HG02973 (cell line): Measurements from ENCODE around the gene UBXN7.
"Not testable (repeated sequence)": the region's sequence is repeated elsewhere in the genome, so short reads cannot be mapped to it uniquely, and the experiment has no call there.

Experiments used
- ATAC-seq: cut with Tn5 transposase; IDR thresholded peaks from one replicate; pipeline ENCODE4 v1.9.1; 2021; ENCODE audit warnings: moderate library complexity; ENCODE audit not compliant: unreplicated experiment

UBXN7 gene

DNA sequence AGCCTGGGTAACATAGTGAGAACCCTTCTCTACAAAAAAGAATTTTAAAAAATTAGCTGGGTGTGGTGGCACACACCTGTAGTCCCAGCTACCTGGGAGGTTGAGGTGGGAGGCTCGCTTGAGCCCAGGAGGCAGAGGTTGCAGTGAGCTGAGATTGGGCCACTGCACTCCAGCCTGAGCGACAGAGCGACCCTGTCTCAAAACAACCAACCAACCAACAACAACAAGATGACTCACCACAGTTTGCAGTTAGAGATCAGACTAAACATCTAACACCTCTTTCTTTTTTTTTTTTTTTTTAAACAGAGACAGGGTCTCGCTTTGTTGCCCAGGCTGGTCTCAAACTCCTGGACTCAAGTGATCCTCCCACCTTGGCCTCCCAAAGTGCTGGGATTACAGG lies 73.7 kb downstream of the UBXN7 start:
- ATAC-seq: not testable (repeated sequence)

DNA sequence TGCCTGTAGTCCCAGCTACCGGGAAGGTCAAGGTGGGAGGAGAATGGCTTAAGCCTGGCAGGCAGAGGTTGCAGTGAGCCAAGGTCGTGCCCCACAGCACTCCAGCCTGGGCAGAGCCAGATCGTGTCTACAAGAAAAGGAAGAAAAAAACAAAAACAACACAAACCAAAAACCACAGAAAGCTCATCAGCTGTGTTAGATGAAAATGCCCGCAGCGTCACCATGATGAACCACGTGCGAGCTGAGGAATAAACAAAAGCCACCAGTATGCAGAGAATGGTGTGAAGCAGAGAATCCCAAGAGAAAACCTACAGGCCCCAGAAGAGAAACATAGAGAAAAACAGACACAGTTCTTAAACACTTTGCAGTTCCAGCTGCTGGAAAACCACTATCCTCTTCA lies 74.3 kb downstream of the UBXN7 start:
- ATAC-seq: no peak

DNA sequence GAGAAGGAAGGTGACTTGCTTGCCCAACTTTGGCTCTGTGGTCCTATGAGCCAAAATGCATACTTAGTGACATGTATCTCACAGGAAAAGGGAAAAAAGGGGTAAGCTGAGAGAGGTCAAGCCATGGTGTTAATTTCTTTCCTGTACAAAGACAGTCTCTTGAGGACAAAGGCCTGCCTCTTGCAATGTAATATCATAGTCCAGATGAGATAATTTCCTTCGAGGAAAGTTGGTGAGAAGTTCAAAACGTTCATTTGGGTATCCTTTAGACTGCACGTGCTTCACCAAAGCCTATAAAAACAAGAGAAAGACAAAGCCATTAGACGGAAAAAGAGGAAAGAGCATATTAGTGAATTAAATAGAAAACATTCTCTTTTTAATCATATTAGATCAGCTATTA lies 75.7 kb downstream of the UBXN7 start:
- ATAC-seq: no peak

DNA sequence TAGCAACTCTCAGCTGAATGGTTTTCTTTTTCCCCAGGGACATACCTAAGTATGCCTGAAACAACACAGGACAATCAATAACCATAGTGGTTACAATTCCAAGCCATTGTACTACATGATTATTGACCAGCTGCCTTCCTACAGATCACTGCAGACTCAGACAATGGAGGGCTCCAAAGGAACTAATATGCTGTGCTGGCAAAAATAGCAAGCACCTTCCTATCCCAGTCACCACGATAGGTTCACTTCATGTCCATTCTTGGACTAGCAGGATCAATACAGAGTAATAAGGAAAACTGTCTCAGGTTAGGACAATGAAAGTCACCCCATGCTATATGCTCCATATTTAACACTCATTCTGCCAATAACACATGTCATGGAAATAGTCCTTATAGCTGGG lies 76.6 kb downstream of the UBXN7 start:
- ATAC-seq: no peak

DNA sequence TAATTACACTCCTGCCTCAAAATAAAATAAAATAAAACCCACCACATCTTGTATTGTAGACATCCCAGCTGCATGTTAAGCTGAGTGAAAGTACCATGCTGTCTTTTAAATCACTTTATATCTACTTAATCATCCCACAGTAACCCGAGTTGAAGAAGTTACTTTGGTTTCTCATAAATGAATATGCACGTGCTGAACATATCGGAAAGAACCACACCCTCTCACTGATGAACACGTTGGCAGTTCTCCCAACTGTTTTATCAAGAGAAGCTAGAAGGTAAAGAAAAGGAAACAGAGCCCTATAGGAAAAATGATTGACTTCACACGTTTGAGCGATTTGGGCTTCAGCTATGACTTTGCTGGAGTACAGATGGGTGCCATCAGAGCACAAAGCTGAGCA lies 78.1 kb downstream of the UBXN7 start:
- ATAC-seq: no peak

DNA sequence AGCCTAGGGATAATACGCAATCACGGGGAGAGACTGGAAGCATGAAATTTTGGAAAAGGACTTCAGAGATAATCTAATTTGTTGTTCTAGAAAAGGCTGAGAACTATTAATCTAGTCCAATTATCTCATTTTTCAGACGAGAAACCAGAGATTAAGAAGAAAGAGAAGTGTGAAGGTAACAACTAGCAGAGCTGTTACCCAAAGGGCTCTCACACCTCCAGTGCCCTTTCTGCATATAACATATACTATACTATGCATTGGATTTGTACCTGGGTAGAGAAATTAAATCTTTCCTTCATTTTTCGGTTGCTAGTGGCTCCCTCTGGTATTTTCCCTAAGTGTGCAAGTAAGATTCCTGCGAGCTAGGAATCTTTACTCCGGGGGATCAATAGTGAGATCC lies 80.7 kb downstream of the UBXN7 start:
- ATAC-seq: no peak

DNA sequence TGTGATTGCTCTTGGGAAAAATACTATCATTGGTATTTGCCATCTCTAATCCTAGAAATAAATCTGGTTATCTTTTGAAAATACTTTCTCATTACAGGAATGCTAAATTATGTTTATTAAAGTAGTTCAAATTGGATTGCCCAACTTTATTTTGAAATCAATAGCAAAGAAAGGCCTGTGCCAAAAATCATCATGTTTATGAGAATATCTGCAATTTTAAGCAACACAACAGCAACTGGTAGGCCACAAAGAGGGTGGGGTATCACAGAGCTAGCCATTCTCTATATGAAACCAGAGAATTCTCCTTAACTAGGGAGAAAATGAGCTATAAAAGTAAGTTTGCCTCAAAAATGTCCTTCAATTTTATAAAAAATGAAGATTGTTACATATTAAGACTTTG lies 82.2 kb downstream of the UBXN7 start:
- ATAC-seq: no peak

DNA sequence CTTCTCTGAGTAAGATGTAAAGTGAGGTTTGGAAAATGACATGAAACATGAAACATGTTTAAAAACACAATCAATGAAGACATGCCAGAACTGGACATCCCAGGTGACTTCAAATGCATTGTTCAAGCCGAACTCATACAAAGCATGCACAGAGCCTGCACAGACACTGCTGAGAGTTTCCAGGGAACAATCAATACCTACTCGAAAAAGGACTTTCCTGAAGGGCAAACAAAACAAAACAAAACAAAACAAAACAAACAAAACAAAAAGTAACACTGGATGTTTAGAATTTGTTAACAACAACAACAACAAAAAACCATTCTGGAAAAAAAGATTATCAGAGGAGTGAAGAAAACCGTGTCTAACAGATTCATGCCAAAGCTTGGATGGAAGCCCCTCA lies 83.5 kb downstream of the UBXN7 start:
- ATAC-seq: no peak

DNA sequence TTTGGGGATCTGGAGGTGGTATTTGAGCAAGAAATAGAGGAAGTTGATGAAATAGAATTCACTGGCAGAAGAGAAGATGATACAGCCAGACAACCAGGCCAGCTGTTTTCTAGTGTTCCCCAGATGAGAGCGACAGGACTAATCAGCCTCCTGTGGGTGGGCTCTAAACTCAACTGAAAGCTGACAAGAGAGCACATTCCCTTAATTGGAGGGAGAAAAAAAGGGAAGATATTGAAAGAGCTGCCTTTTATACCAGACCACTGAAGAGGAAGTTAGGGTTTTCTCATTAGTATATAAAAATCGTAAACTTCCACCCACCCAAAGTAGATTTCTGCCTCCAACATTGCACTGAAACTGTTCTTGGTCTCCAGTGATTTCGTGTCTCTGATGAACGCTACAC lies 87.6 kb downstream of the UBXN7 start:
- no peak for ATAC-seq

DNA sequence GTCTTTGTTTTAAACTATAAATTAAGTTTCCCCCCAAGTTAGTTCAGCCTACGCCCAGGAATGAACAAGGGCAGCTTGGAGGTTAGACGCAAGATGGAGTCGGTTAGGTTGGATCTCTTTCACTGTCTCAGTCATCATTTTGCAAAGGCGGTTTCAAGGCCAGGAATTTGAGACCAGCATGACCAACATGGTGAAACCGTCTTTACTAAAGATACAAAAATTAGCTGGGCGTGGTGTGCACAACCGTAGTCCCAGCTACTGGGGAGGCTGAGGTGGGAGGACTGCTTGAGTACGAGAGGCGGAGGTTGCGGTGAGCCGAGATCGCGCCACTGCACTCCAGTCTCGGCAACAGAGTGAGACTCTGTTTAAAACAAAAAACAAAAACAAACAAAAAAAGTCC lies 88.3 kb downstream of the UBXN7 start:
- ATAC-seq: not testable (repeated sequence)

DNA sequence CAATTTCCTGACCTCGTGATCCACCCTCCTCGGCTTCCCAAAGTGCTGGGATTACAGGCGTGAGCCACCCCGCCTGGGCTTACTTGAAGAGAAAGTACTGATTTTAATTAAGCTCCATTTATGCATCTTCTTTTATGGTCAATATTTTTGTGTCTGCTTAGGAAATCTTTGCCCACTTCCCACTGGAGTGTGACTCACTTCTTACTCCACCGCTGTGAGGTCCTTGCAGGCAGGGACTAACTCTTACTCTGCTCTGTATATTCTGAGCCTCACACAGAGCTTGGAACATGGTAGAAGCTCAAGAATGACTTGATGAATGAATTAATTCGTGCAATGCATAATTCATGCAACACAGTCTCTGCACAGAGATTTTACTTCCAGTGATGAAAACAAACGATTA lies 91.1 kb downstream of the UBXN7 start:
- ATAC-seq: no peak

DNA sequence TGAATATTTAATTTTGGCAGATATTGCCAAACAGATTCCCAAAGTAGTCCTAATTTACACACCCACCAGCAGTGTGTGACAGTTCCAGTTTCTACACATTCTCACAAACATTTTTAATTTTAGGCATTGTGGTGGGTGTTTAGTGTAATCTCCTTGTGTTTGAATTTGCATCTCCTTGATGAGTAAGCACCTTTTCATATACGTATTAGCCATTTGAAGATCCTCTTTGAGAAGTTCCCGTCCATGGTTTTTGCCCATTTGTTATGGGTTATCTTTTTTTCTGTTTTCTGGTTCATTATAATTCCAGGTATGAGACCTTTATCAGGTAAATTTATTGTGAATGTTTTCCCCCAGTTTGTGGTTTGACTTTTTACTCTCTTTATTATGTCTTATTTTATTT lies 91.8 kb downstream of the UBXN7 start:
- ATAC-seq: no peak

DNA sequence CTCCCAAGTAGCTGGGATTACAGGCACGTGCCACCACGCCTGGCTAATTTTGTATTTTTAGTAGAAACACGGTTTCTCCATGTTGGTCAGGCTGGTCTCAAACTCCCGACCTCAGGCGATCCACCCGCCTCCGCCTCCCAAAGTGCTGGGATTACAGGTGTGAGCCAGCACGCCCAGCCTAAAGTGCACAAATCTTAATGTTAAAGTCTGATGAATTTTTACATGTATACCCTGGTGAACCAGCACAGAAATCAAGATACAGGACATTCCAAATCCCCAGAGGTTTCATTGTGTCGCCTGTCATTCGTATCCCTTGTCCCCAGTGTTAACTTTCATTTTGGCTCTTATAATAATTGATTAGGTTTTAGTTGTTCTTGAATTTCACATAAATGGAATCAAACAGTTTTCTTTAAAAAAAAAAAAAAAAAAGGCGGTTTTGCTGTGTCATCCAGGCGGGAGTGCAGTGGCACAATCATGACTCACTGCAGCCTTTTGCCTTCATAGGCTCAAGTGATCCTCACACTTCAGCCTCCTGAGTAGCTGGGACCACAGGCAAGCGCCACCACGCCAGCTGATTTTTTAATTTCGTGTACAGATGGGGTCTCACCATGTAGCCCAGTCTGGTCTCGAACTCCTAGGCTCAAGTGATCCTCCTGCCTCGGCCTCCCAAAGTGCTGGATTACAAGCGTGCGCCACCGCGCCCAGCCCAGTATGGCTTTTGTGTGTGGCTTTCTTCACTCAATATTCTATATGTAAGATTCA lies 92.6 kb downstream of the UBXN7 start:
- ATAC-seq: no peak

DNA sequence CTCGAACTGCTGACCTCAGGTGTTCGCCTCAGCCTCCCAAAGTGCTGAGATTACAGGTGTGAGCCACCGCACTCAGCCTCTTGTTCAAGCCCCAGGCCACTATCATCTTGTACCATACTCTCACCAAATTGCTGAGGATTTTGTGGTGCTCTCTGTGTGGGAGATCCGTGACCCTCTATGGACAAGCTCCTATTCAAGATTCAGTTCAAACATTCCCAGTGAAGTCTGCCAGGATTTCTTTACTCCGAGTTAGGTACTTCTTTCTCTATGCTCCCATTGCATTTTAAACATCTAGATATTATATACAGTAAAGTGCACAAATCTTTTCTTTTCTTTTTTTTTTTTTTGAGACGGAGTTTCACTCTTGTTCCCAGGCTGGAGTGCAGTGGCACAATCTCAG lies 93.2 kb downstream of the UBXN7 start:
- ATAC-seq: no peak

DNA sequence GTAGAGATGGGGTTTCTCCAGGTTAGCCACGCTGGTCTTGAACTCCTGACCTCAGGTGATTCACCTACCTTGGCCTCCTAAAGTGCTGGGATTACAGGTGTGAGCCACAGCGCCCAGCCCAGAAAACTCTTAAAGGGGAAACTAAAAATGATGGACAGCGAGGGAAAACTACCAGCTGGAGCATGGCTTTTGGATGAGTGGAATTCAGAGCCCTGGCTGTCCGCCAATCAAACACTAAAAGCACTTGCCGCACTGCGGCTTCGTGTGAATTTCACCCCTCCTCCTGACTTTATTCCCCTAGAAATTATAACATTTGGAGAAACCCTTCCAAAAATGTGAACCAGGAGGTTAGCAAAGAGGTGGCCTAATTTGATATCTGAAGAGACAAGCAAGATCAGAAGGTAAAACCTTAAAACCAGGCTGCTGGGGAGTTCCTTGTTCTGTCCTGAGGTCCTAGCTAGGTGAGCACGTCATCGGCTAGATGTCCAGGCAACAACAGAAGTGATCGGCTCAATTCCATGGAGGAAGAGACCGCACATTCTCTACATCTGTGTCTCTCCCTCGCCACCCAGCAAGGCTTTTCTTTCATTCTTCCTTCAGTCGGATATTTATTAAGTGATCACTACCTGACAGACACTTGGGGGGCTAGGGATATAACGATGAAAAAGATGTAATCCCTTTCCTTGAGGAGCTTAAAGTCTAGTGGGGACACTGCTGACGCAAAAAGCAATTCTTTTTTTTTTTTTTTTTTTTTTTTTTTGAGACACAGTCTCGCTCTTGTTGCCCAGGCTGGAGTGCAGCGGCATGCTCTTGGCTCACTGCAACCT lies 95.7 kb downstream of the UBXN7 start:
- ATAC-seq: no peak

DNA sequence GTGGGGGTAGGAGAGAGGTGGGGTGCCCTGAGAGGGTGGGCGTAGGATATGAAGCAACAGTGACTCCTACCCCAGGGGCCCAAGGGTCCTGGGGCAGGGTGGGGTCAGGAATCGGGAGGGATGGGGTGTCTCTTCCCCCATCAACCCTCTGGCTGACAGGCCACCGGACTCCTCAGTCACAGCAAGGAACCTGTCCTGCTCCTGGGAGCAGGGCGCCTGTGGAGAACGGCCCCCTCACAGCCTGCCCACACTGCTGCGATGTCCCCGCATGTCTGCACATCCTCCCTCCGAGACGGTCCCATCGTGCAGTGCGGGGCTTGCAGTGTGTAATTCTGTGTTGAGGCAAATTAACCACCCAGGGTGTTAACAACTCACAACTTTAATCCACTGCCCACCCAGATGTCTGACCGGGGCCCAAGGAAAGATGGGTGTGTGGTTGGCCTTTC lies 96.7 kb downstream of the UBXN7 start:
- ATAC-seq: no peak

DNA sequence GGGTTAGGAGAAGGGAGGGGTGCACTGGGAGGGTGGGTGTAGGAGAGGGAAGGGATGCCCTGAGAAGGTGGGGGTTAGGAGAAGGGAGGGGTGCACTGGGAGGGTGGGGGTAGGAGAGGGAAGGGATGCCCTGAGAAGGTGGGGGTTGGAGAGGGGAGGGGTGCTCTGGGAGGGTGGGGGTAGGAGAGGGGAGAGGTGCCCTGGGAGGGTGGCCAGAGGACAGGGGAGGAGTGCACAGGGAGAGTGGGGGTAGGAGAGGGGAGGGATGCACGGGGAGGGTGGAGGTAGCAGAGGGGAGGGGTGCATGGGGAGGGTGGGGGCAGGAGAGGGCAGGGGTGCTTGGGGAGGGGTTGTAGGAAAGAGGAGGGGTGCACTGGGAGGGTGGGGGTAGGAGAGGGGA lies 97.2 kb downstream of the UBXN7 start:
- no peak for ATAC-seq

DNA sequence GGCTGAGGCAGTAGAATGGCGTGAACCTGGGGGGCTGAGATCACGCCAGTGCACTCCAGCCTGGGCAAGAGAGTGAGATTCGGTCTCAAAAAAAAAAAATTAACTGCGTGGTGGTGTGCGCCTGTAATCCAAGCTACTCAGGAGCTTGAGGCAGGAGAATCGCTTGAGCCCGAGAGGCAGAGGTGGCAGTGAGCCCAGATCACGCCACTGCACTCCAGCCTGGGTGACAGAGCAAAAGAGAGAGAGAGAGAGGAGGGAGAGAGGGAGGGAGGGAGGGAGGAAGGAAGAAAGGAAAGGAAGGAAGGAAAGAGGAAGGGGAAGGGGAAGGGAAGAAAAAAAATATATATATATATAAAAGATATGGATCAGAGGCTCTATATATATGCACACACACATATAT lies 100.1 kb downstream of the UBXN7 start:
- ATAC-seq: no peak

DNA sequence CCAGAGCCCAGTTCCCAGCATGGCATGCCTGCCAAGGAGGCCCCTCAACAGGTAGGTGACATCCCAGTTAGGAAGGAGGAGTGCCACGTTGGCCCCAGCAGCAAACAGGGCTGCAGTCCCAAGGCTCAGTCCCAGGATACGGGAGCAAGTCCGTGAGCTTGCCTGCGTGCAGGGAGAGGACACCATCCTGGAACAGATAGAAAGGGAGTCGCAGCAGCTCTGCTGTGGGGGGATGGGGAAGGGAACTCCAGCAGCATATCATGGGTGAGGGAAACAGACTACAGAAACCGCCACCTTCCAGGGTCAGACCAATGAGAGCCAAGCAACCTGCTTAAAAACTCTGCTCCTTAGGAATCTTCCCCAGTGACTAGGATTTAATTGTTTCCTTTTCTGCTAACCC lies 104.8 kb downstream of the UBXN7 start:
- ATAC-seq: no peak

DNA sequence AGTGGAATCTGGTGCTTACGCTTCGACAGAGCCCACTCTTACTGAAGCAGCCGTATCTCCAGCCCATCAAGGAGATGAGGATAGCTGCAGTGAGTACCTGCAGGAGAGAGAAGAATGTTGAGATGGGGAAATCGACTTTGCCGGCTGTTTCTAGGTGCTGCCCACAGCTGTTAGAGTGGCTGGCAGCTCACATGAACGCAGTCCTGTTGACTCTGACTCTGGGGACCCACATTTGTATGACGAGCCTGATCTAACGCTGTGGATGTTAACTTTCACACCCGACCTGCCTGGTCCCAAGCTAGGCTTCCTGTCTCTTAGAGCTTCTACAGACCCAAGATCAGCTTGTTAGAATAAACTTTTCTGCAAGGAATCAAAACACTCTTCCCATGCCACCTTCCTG lies 105.3 kb downstream of the UBXN7 start:
- ATAC-seq: no peak

DNA sequence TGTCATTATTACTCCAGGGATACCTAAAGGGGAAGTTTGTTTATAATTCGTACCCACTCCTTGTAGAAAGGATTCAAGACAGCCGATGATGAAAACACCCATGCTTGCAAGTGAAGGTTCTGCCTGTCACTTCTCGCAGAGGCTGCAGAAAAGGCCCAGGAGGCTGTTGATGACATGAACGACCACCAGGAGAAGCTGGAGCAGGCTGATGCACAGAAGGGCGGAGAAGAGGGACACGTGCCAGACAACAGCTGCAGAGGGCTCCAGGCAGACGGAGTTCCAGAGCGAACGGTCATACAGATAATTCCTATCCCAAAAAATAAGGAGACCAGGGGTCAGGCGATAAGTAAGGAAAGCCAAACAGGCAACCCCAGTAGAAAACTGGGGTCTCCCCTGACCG lies 108.5 kb downstream of the UBXN7 start:
- ATAC-seq: no peak

DNA sequence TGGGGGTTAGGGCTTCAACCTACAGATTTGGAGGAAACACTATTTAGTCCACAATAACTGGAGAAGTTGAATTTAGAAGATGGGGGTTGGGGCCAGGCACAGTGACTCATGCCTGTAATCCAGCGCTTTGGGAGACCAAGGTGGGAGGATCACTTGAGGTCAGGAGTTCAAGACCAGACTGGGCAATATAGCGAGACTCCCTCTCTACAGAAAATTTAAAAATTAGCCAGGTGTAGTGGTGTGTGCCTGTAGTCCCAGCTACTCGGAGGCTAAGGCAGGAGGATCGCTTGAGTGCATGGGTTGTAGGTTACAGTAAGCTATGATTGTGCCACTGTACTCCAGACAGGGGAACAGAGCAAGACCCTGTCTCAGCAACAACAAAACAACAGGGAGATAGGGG lies 109.2 kb downstream of the UBXN7 start:
- no peak for ATAC-seq
